GM12878 (cell line): ENCODE results near the gene GLE1. TPM values are rescaled to one million over a fixed set of nuclear protein-coding genes. Genes with fewer than 3 reads are reported as not detected.
A peak's percentile ranks its signal among the peaks of the same experiment; 100 is the strongest.

ENCODE experiments used
- ATAC-seq: fragments of 200-7000 bp; cut with Tn5 transposase; 3 replicates; pipeline ENCODE4 v1.9.1; 2020; ENCODE audit warnings: mild to moderate bottlenecking, moderate library complexity
- BruUV-seq: library from RNA; stranded (reverse); fragments of 400-500 nt; replicated peaks from 2 replicates; lab custom pipeline; 2021; lab: Mats Ljungman, UMichigan
- CTCF ChIA-PET: fragments of 300-600 bp; sonication (Branson Sonifier 250); formaldehyde crosslinking; extraction: SDS; loops from one replicate; lab custom pipeline; 2021; ENCODE audit warnings: inconsistent platforms; lab: Yijun Ruan, JAX
- POLR2A ChIA-PET: fragments of 350-600 bp; formaldehyde crosslinking; extraction: SDS; loops from one replicate; lab custom pipeline; 2021; ENCODE audit warnings: inconsistent platforms; lab: Charles Lee
- RAD21 ChIA-PET: fragments of 300-600 bp; sonication (Branson Sonifier 250); formaldehyde crosslinking; loops from one replicate; lab custom pipeline; 2023; ENCODE audit warnings: antibody characterized with exemption; ENCODE audit not compliant: unreplicated experiment; lab: Charles Lee
- SMC1A ChIA-PET: fragments of 300-600 bp; sonication (Branson Sonifier 250); formaldehyde crosslinking; loops from one replicate; lab custom pipeline; 2023; ENCODE audit not compliant: unreplicated experiment, uncharacterized antibody; lab: Charles Lee
- DNase-seq: peaks from one replicate; pipeline ENCODE4 v3.0.0-alpha.2; 2011; ENCODE audit warnings: low read depth, low spot score
- FAIRE-seq: peaks from 3 replicates; lab custom pipeline; 2011; peaks lifted over from hg19 to GRCh38; lab: Jason Lieb, UNC
- H2AFZ ChIP-seq: 2 replicates; pipeline ENCODE4 v1.6.0; 2011; ENCODE audit warnings: low read depth, low read length, control low read depth; ENCODE audit not compliant: control insufficient read depth
- H3K27ac ChIP-seq: 2 replicates; pipeline ENCODE4 v1.5.1; 2011; ENCODE audit warnings: control low read depth; ENCODE audit not compliant: control insufficient read depth, insufficient read depth
- H3K27me3 ChIP-seq, 2 experiments: replicated peaks in 1 of 2; 2 replicates each; pipeline versions ENCODE4 v1.6.0 to v1.6.1; 2011; ENCODE audit warnings: low read length in 1 of 2; ENCODE audit not compliant: control insufficient read depth in 2 of 2, insufficient read depth in 2 of 2
- H3K36me3 ChIP-seq, 2 experiments: 2 replicates each; pipeline ENCODE4 v1.5.1; 2011; ENCODE audit warnings: low read length in 1 of 2; ENCODE audit not compliant: control insufficient read depth in 2 of 2, insufficient read depth in 2 of 2
- H3K4me1 ChIP-seq: 2 replicates; pipeline ENCODE4 v1.6.1; 2011; ENCODE audit warnings: mild to moderate bottlenecking, low read length, moderate library complexity, mixed read lengths; ENCODE audit not compliant: control insufficient read depth, insufficient read depth
- H3K4me2 ChIP-seq: 2 replicates; pipeline ENCODE4 v1.6.0; 2011; ENCODE audit warnings: control low read depth; ENCODE audit not compliant: control insufficient read depth, insufficient read depth
- H3K4me3 ChIP-seq: fragments of 200-600 bp; sonication (generic); 2 replicates; pipeline ENCODE4 v1.5.1; 2016
- H3K79me2 ChIP-seq: 2 replicates; pipeline ENCODE4 v1.6.0; 2011; ENCODE audit warnings: low read length; ENCODE audit not compliant: control insufficient read depth, insufficient read depth
- H3K9ac ChIP-seq: 2 replicates; pipeline ENCODE4 v1.8.0; 2011; ENCODE audit warnings: low read length, control low read depth, mixed read lengths; ENCODE audit not compliant: control insufficient read depth, insufficient read depth
- H3K9me3 ChIP-seq: replicated peaks from 3 replicates; pipeline ENCODE4 v1.5.1; 2011; ENCODE audit warnings: mild to moderate bottlenecking, low read length; ENCODE audit not compliant: control insufficient read depth, insufficient read depth
- H4K20me1 ChIP-seq: 2 replicates; pipeline ENCODE4 v1.6.0; 2011; ENCODE audit not compliant: control insufficient read depth, insufficient read depth
- CTCF ChIP-seq, 3 experiments: IDR thresholded peaks in 2 of 3; conservative IDR thresholded peaks in 1 of 3; 2 replicates each; pipeline ENCODE4 v1.5.1; 2011; ENCODE audit warnings: low read depth in 3 of 3, low read length in 3 of 3, mild to moderate bottlenecking in 3 of 3, control low read depth in 2 of 3, moderate library complexity in 2 of 3, inconsistent platforms in 1 of 3, mixed read lengths in 1 of 3; ENCODE audit not compliant: control insufficient read depth in 2 of 3, insufficient read depth in 1 of 3; ENCODE audit errors: extremely low read depth in 1 of 3
- MEF2A ChIP-seq: IDR thresholded peaks from 2 replicates; pipeline ENCODE4 v1.6.1; 2011; ENCODE audit warnings: low read depth, mild to moderate bottlenecking, low read length, moderate library complexity; ENCODE audit not compliant: insufficient read depth
- MYC ChIP-seq: IDR thresholded peaks from 2 replicates; pipeline ENCODE4 v1.6.1; 2011; ENCODE audit warnings: mild to moderate bottlenecking, low read length, moderate library complexity, inconsistent platforms; ENCODE audit not compliant: insufficient read depth, insufficient replicate concordance, insufficient read length, severe bottlenecking
- NBN ChIP-seq: fragments of 450-650 bp; IDR thresholded peaks from 2 replicates; pipeline ENCODE4 v1.6.1; 2016
- NR2C2 ChIP-seq: IDR thresholded peaks from 2 replicates; pipeline ENCODE4 v1.6.1; 2011; ENCODE audit warnings: borderline replicate concordance, low read depth; ENCODE audit not compliant: control insufficient read depth, insufficient read length
- PAX8 ChIP-seq: fragments of 450-650 bp; IDR thresholded peaks from 2 replicates; pipeline ENCODE4 v1.6.1; 2017; ENCODE audit warnings: mild to moderate bottlenecking, moderate library complexity
- SIN3A ChIP-seq: IDR thresholded peaks from 2 replicates; pipeline ENCODE4 v1.6.1; 2012; ENCODE audit warnings: low read depth, low read length, improper control_type of control experiment
- TCF12 ChIP-seq: IDR thresholded peaks from 2 replicates; pipeline ENCODE4 v1.6.1; 2011; ENCODE audit warnings: low read depth, mild to moderate bottlenecking, low read length
- YBX1 ChIP-seq: fragments of 450-650 bp; IDR thresholded peaks from 2 replicates; pipeline ENCODE4 v1.6.1; 2016; ENCODE audit warnings: antibody characterized with exemption
- WGBS: methylation state at CpG from one replicate; pipeline ENCODE4 v1.1.6; 2016; ENCODE audit warnings: low lambda C conversion rate; ENCODE audit not compliant: insufficient replicate concordance, insufficient coverage; ENCODE audit errors: missing lambda C conversion rate; 5-methylcytosine and 5-hydroxymethylcytosine counted together
- in situ Hi-C: fragments of 300-500 bp; cut with MboI; formaldehyde crosslinking; loops from 9 replicates; pipeline ENCODE4 v1.14.3; 2018; ENCODE audit warnings: mixed read lengths
- intact Hi-C: fragments of 100-400 bp; cut with micrococcal nuclease; formaldehyde crosslinking; loops from one replicate; pipeline ENCODE4 v1.14.2; 2022; ENCODE audit not compliant: unreplicated experiment
- polyA plus RNA-seq, 11 experiments: library from polyadenylated mRNA; depleted of rRNA in 4 of 11; unstranded in 6 of 11; stranded (reverse) in 5 of 11; fragments of >200 nt; fragmentation: Nextera tagmentation in 4 of 11; fragmentation: Illumina TruSeq in 1 of 11; extraction: Ambion mirVana in 4 of 11; extraction: Trizol in 1 of 11; gene quantifications; 1 replicate in 1 of 11; 2 replicates in 10 of 11; pipeline versions ENCODE4 v1.2.1 to v1.2.3, GENCODE V29; 2011 to 2016; ENCODE audit warnings: inconsistent platforms in 2 of 11, missing spikeins in 2 of 11, low read depth in 1 of 11
- total RNA-seq, 4 experiments: library from RNA; depleted of rRNA in 3 of 4; stranded (reverse); fragments of >200 nt in 3 of 4; fragmentation: Illumina TruSeq in 1 of 4; extraction: Trizol in 1 of 4; gene quantifications; 2 replicates each; pipeline versions ENCODE4 v1.2.1 to v1.2.3, GENCODE V29; 2013 to 2021

Gene GLE1
- total and polyA plus RNA-seq, 10 of the 15 experiments (the other 5 are each of a cell fraction or from before 2014, with no cell fraction given): 17.4 to 52.0 (median 37.7) TPM

- in situ Hi-C loops: no loop called here
- RAD21 ChIA-PET: no interaction called here
- Histone ChIP-seq H3K36me3 (peaks cover 28 to 39% of the 10 kb centered on the region in 2 experiments), H3K4me3 (no peak overlapping the region), H3K79me2 (no peaks in the 10 kb centered on the region), H3K27ac (no peak overlapping the region), H3K4me2 (no peak overlapping the region), H3K27me3 (no peaks in the 10 kb centered on the region), H3K9ac (no peak overlapping the region), H4K20me1 (no peaks in the 10 kb centered on the region), H3K4me1 (no peaks in the 10 kb centered on the region), H3K9me3 (no peaks in the 10 kb centered on the region), H2AFZ (no peak overlapping the region)
- FAIRE-seq (no peak), ATAC-seq (no peak), DNase-seq (no peak)
- SMC1A ChIA-PET: no interaction called here
- CTCF ChIA-PET: interaction anchor here (0.7 to 3.0 kb wide), 2 partner anchors 11 to 57 kb away, joined by 3 to 8 read pairs; no protein-coding TSS in a partner anchor
- BruUV-seq: no TSS peak
- no peak for TF ChIP-seq PAX8
- TF ChIP-seq MEF2A: no peak
- POLR2A ChIA-PET: interaction anchor here (0.8 kb wide), 1 partner anchor 9 kb away, joined by 3 read pairs; the partner anchor contains the start of gene GLE1
- 87% methylated on average over 6 of the region's 6 CpGs for whole genome bisulfite sequencing
- intact Hi-C loops: no loop called here
Measured at GRCh38 chr9:128495804-128496417, 8.6 kb upstream of the GLE1 start.

- H3K36me3 ChIP-seq: peaks cover 30 to 38% of the 10 kb centered on the region in 2 experiments
- FAIRE-seq (no peak), DNase-seq (no peak), ATAC-seq (no peak)
- no peaks in the 10 kb centered on the region for H4K20me1 ChIP-seq
- ChIA-PET RAD21 (no interaction called here), POLR2A (no interaction called here), CTCF (interaction anchor here (3.0 kb wide), 1 partner anchor 13 kb away, joined by 8 read pairs; no protein-coding TSS in a partner anchor), SMC1A (interaction anchor here (0.6 to 1.1 kb wide), 2 partner anchors 117 to 275 kb away, joined by 3 read pairs; no protein-coding TSS in a partner anchor)
- H2AFZ ChIP-seq: no peak overlapping the region
- H3K27ac ChIP-seq: no peak overlapping the region
- no TSS peak for BruUV-seq
- no peaks in the 10 kb centered on the region for H3K27me3 ChIP-seq
- TF ChIP-seq MYC (no peak), SIN3A (no peak), YBX1 (no peak), CTCF (IDR thresholded peaks at IDR 0.05 in 2 of 3, conservative IDR thresholded peaks at IDR 0.05 in 1 of 3; ENCODE audit: control insufficient read depth in 2 of 3, extremely low read depth in 1 of 3, insufficient read depth in 1 of 3, low read depth in 3 of 3, low read length in 3 of 3) (peak in 1 of 3 experiments; percentile 31; a peak in 1 of 6 replicates), TCF12 (no peak), NBN (no peak), PAX8 (no peak), NR2C2 (no peak)
- intact Hi-C loops (no loop called here), in situ Hi-C loops (no loop called here)
- H3K9me3 ChIP-seq: no peaks in the 10 kb centered on the region
- H3K4me3 ChIP-seq: no peak overlapping the region
- 94% methylated on average over 11 of the region's 11 CpGs for WGBS
- no peak overlapping the region for H3K9ac ChIP-seq
- no peaks in the 10 kb centered on the region for H3K4me1 ChIP-seq
- H3K4me2 ChIP-seq: no peak overlapping the region
- H3K79me2 ChIP-seq: no peaks in the 10 kb centered on the region
Measured at GRCh38 chr9:128497824-128498610, 6.5 kb upstream of the GLE1 start.
